Cardiac fibroblast (primary cell): ENCODE data around the gene TCHP.
A peak's percentile ranks its signal among the peaks of the same experiment; 100 is the strongest.

Experiments
- DNase-seq, 2 donors: peaks; one replicate each; pipeline versions ENCODE4 v3.0.0 to v3.0.0-alpha.2; 2010; ENCODE audit warnings: low read depth in 2 of 2
- H3K4me3 ChIP-seq, 2 donors: replicated peaks in 1 of 2; 1 replicate in 1 of 2; 2 replicates in 1 of 2; pipeline ENCODE4 v1.5.1; 2011; ENCODE audit warnings: low read depth in 2 of 2, low read length in 2 of 2, mild to moderate bottlenecking in 2 of 2, moderate library complexity in 1 of 2
- CTCF ChIP-seq: IDR thresholded peaks from one replicate; pipeline ENCODE4 v1.5.1; 2011; ENCODE audit warnings: low read depth, mild to moderate bottlenecking, low read length, inconsistent platforms

TCHP gene

GRCh38 chr12:109961201-109961600, 61.1 kb downstream of the TCHP start:
- peak in 1 of 2 donors; percentile 44 for DNase-seq
- no peak for TF ChIP-seq CTCF
- no peak overlapping the region for H3K4me3 ChIP-seq

- no peak overlapping the region for H3K4me3 ChIP-seq
- no peak for TF ChIP-seq CTCF
- DNase-seq, result no peak
Observed at GRCh38 chr12:109961612-109962011, 61.5 kb downstream of the TCHP start.

GRCh38 chr12:109962398-109962797, 62.3 kb downstream of the TCHP start:
- TF ChIP-seq CTCF, result no peak
- no peak for DNase-seq
- no peak overlapping the region for H3K4me3 ChIP-seq

DNA sequence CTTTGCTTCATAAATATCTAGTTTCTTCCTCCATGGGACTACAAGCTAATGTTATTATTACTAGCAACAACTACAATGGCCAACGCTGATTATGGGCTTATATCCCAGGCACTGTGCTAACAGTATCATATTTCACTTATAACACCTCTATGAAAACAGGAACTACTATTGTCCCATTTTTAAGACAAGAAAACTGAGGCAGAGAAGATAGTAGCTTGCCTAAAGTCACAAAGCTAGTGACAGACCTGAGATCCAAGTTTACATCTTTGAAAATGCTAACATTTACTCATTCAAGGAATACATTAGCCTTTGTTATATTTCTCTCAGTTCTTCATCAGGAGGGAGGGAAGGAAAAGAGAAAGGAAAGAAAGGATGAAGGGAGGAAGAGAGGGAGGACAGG, 63.3 kb downstream of the TCHP start:
- no peak for DNase-seq
- no peak overlapping the region for H3K4me3 ChIP-seq
- TF ChIP-seq CTCF, result no peak

- peak; percentile 47 to 85 for DNase-seq
- TF ChIP-seq CTCF, result no peak
Observed at GRCh38 chr12:109963743-109964429, 63.8 kb downstream of the TCHP start.

GRCh38 chr12:109966546-109966945, 66.5 kb downstream of the TCHP start:
- no peak for DNase-seq
- no peak overlapping the region for H3K4me3 ChIP-seq
- TF ChIP-seq CTCF, result no peak

More at GRCh38 chr12:109963743-109964429, 63.8 kb downstream of the TCHP start:
- no peak overlapping the region for H3K4me3 ChIP-seq
